HepG2 (cell line): ENCODE measurements around the gene RHBDL3. TPM values are rescaled to one million over a fixed set of nuclear protein-coding genes. Genes with fewer than 3 reads are reported as not detected.
A peak's percentile ranks its signal among the peaks of the same experiment; 100 is the strongest.

Experiments
- ATAC-seq: fragments of 200-7000 bp; cut with Tn5 transposase; 3 replicates; pipeline ENCODE4 v1.9.1; 2020; ENCODE audit warnings: mild to moderate bottlenecking, moderate library complexity
- BruUV-seq: library from RNA; stranded (reverse); fragments of 400-500 nt; replicated peaks from 2 replicates; lab custom pipeline; 2021; lab: Mats Ljungman, UMichigan
- CTCF ChIA-PET: fragments of 300-600 bp; formaldehyde crosslinking; extraction: SDS; loops from one replicate; lab custom pipeline; 2021; ENCODE audit warnings: low total read pairs, inconsistent platforms, low intra/inter-chr PET ratio; lab: Yijun Ruan, JAX
- POLR2A ChIA-PET: fragments of 350-600 bp; sonication (Branson Sonifier 250); formaldehyde crosslinking; loops from one replicate; lab custom pipeline; 2020; ENCODE audit warnings: antibody characterized with exemption, inconsistent platforms; lab: Yijun Ruan, JAX
- DNase-seq: peaks from one replicate; pipeline ENCODE4 v3.0.0-alpha.2; 2015; ENCODE audit warnings: low spot score
- FAIRE-seq: peaks from 3 replicates; lab custom pipeline; 2011; peaks lifted over from hg19 to GRCh38; lab: Jason Lieb, UNC
- H2AFZ ChIP-seq: one replicate; pipeline ENCODE4 v1.6.1; 2011; ENCODE audit warnings: low read length, inconsistent platforms
- H3K27ac ChIP-seq: fragments of 300-600 bp; 3 replicates; pipeline ENCODE4 v1.8.0; 2011; ENCODE audit warnings: mixed run types, mild to moderate bottlenecking, mixed read lengths, low read length, inconsistent platforms; ENCODE audit not compliant: insufficient read depth; ENCODE audit errors: extremely low read length
- H3K27me3 ChIP-seq, 2 experiments: fragments of 200-600 bp in 1 of 2; 2 replicates in 1 of 2; 3 replicates in 1 of 2; pipeline versions ENCODE4 v1.6.0 to v1.8.0; 2011; ENCODE audit warnings: low read length in 2 of 2, mild to moderate bottlenecking in 2 of 2, moderate library complexity in 2 of 2, inconsistent platforms in 1 of 2; ENCODE audit not compliant: insufficient read depth in 2 of 2, control insufficient read depth in 1 of 2
- H3K36me3 ChIP-seq, 2 experiments: fragments of 200-600 bp in 1 of 2; replicated peaks in 1 of 2; 2 replicates in 1 of 2; 3 replicates in 1 of 2; pipeline versions ENCODE4 v1.5.1 to v1.8.0; 2011; ENCODE audit warnings: low read length in 2 of 2, inconsistent platforms in 1 of 2; ENCODE audit not compliant: insufficient read depth in 2 of 2, control insufficient read depth in 1 of 2
- H3K4me1 ChIP-seq: 2 replicates; pipeline ENCODE4 v1.5.1; 2012; ENCODE audit warnings: low read length, inconsistent platforms; ENCODE audit not compliant: insufficient read depth
- H3K4me2 ChIP-seq: 2 replicates; pipeline ENCODE4 v1.6.0; 2011; ENCODE audit warnings: low read depth, low read length, inconsistent platforms
- H3K4me3 ChIP-seq, 3 experiments: fragments of 200-600 bp in 1 of 3; sonication (generic), shearing (Covaris generic) in 1 of 3; replicated peaks in 1 of 3; 2 replicates each; pipeline ENCODE4 v1.5.1; 2011 to 2016; ENCODE audit warnings: low read length in 3 of 3, inconsistent platforms in 2 of 3, low read depth in 2 of 3, mild to moderate bottlenecking in 2 of 3, control low read depth in 1 of 3, mixed read lengths in 1 of 3; ENCODE audit not compliant: insufficient read depth in 1 of 3
- H3K79me2 ChIP-seq: one replicate; pipeline ENCODE4 v1.6.1; 2011; ENCODE audit warnings: low read length, inconsistent platforms; ENCODE audit not compliant: insufficient read depth
- H3K9ac ChIP-seq: 2 replicates; pipeline ENCODE4 v1.6.0; 2011; ENCODE audit warnings: mild to moderate bottlenecking, low read depth, low read length, inconsistent platforms; ENCODE audit not compliant: insufficient read depth
- H3K9me3 ChIP-seq: 2 replicates; pipeline ENCODE4 v1.5.1; 2012; ENCODE audit warnings: mild to moderate bottlenecking, low read length
- H4K20me1 ChIP-seq: 2 replicates; pipeline ENCODE4 v1.6.0; 2011; ENCODE audit warnings: inconsistent platforms, mild to moderate bottlenecking, low read length, moderate library complexity; ENCODE audit not compliant: insufficient read depth
- KLF6 ChIP-seq: IDR thresholded peaks from 2 replicates; pipeline ENCODE4 v1.8.0; 2016; ENCODE audit warnings: missing biosample characterization, missing genetic modification reagents
- THAP11 ChIP-seq: IDR thresholded peaks from 2 replicates; pipeline ENCODE4 v1.6.1; 2016; ENCODE audit warnings: missing biosample characterization, missing genetic modification reagents
- ZFP36L2 ChIP-seq: sonication (generic); formaldehyde crosslinking; IDR thresholded peaks from 2 replicates; pipeline ENCODE4 v1.4.0; 2020; ENCODE audit warnings: missing genetic modification reagents
- ZNF441 ChIP-seq: sonication (generic); formaldehyde crosslinking; IDR thresholded peaks from 2 replicates; pipeline ENCODE4 v1.7.0; 2021; ENCODE audit warnings: missing genetic modification reagents, borderline replicate concordance
- ZNF775 ChIP-seq: sonication (generic); formaldehyde crosslinking; IDR thresholded peaks from 2 replicates; pipeline ENCODE4 v1.4.0; 2020; ENCODE audit warnings: missing genetic modification reagents, mild to moderate bottlenecking, moderate library complexity, borderline replicate concordance
- WGBS: methylation state at CpG from one replicate; pipeline ENCODE4 v1.1.6; 2017; ENCODE audit warnings: low lambda C conversion rate; 5-methylcytosine and 5-hydroxymethylcytosine counted together
- in situ Hi-C: cut with HindIII; loops from 2 replicates; pipeline ENCODE4 v1.10.0; 2017; ENCODE audit warnings: low pct_unique_long_range_greater_than_20kb; ENCODE audit not compliant: extremely low pct_ligation_motif_present
- intact Hi-C: fragments of 100-400 bp; cut with micrococcal nuclease; formaldehyde crosslinking; loops from one replicate; pipeline ENCODE4 v1.10.0; 2022; ENCODE audit not compliant: unreplicated experiment
- polyA plus RNA-seq, 8 experiments: library from polyadenylated mRNA; depleted of rRNA in 3 of 8; stranded (reverse) in 7 of 8; unstranded in 1 of 8; fragments of >200 nt; fragmentation: Illumina TruSeq in 4 of 8; extraction: Trizol in 4 of 8; gene quantifications; 2 replicates each; pipeline versions ENCODE4 v1.2.1 to v1.2.3, GENCODE V29; 2011 to 2016; ENCODE audit warnings: low read depth in 4 of 8, missing spikeins in 1 of 8, mixed read lengths in 1 of 8; ENCODE audit not compliant: insufficient read depth in 1 of 8
- total RNA-seq, 5 experiments: library from RNA; depleted of rRNA; stranded (reverse); fragments of >200 nt; fragmentation: Illumina TruSeq; extraction: Trizol; gene quantifications; 2 replicates each; pipeline ENCODE4 v1.2.3, GENCODE V29; 2016; ENCODE audit warnings: low read depth in 1 of 5
- TF ChIP-seq, protein P1 (sequence below): sonication (generic); formaldehyde crosslinking; IDR thresholded peaks from 2 replicates; pipeline ENCODE4 v1.4.0; 2020; ENCODE audit warnings: missing genetic modification reagents

Gene RHBDL3
- total and polyA plus RNA-seq, 2 of the 13 experiments (the other 11 are each of a cell fraction or from before 2014, with no cell fraction given): 0.09 TPM; not detected in 1

DNA sequence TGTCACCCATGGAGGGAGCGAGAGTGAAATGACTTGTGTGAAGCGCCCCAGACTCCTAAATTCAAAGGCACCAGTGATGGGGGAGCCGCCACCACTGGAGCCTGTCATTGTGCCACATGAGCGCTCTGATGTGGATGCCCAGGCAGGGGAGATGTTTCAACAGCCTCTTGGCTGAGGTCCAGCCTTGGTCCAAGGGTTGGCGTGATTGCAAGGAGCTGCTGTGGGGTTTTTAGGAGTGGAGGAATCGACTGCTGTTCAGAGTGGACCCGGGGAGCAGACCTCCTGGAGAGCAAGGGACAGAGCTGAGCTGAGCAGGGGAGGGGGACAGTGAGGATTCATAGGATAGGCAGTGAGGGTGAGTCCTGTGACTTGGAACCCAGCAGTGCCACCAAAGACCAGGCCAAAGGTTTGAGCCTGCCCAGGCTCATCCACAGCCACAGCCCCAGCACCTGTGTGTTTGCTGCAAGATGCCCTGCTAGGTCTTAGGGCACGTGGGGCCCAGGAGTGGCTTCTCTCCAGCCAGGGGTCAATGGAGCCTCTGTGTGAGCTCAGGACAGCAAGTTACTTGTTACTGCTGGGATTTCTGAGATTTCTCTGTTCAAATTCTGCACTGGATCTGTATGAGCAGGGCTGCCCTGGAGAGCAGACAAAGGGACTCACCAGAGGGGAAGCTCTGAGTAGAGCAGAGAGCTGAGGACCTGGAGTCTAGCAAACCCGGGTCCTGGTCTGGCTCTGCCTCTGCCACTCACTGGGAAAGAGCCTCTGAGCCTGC lies 20.3 kb downstream of the RHBDL3 start:
- H3K27ac ChIP-seq: no peak overlapping the region
- no peak overlapping the region for H3K4me3 ChIP-seq
- ATAC-seq (peak; percentile 26), FAIRE-seq (no peak), DNase-seq (no peak)
- no TSS peak for BruUV-seq
- intact Hi-C loops (no loop called here), in situ Hi-C loops (no loop called here)
- H3K27me3 ChIP-seq: peaks cover 1 to 7% of the 10 kb centered on the region in 2 experiments; a peak in 1 of 5 replicates
- no peaks in the 10 kb centered on the region for H3K79me2 ChIP-seq
- 52% methylated on average over 5 of the region's 9 CpGs for WGBS
- H4K20me1 ChIP-seq: no peaks in the 10 kb centered on the region
- H3K4me2 ChIP-seq: no peak overlapping the region
- no peaks in the 10 kb centered on the region for H3K36me3 ChIP-seq
- no peak overlapping the region for H2AFZ ChIP-seq
- POLR2A ChIA-PET: interaction anchor here (0.6 kb wide), 1 partner anchor 65 kb away, joined by 3 read pairs; no protein-coding TSS in a partner anchor
- H3K9me3 ChIP-seq: no peaks in the 10 kb centered on the region
- peaks cover 16% of the 10 kb centered on the region for H3K4me1 ChIP-seq
- H3K9ac ChIP-seq: no peak overlapping the region
- CTCF ChIA-PET: no interaction called here
- TF ChIP-seq, protein P1, sequence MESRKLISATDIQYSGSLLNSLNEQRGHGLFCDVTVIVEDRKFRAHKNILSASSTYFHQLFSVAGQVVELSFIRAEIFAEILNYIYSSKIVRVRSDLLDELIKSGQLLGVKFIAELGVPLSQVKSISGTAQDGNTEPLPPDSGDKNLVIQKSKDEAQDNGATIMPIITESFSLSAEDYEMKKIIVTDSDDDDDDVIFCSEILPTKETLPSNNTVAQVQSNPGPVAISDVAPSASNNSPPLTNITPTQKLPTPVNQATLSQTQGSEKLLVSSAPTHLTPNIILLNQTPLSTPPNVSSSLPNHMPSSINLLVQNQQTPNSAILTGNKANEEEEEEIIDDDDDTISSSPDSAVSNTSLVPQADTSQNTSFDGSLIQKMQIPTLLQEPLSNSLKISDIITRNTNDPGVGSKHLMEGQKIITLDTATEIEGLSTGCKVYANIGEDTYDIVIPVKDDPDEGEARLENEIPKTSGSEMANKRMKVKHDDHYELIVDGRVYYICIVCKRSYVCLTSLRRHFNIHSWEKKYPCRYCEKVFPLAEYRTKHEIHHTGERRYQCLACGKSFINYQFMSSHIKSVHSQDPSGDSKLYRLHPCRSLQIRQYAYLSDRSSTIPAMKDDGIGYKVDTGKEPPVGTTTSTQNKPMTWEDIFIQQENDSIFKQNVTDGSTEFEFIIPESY: peak; percentile 59; the same call in 1 of the 2 replicates
- no peak for TF ChIP-seq KLF6 (CRISPR knock-in tag)
- TF ChIP-seq, all 625 proteins: peak for 1

DNA sequence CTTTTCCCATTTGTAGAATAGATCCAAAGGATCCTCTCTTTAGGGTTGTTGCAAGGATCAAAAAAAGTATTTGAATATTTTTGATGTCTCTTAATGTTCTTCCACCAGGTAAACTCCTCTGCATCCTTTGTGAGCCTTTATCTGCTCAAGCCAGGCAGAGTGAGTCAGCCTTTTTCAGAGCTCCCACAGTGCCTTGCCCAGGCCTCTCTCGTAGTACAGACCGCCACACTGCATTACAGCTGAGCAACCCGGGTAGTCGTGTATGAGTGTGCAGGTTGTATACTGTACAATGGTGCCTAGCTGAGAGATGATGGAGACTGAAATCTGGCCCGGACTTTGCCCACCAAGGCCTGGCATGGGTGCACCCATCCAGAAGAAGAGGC lies 20.9 kb downstream of the RHBDL3 start:
- H3K4me1 ChIP-seq: peaks cover 15% of the 10 kb centered on the region
- no peak for DNase-seq
- peaks cover 1 to 7% of the 10 kb centered on the region in 2 experiments; a peak in 1 of 5 replicates for H3K27me3 ChIP-seq
- no TSS peak for BruUV-seq
- no peak overlapping the region for H3K9ac ChIP-seq
- H3K79me2 ChIP-seq: no peaks in the 10 kb centered on the region
- H3K4me2 ChIP-seq: no peak overlapping the region
- H2AFZ ChIP-seq: no peak overlapping the region
- CTCF ChIA-PET: no interaction called here
- no peak overlapping the region for H3K27ac ChIP-seq
- peak; percentile 46 for ATAC-seq
- WGBS: 21% methylated on average over 5 of the region's 5 CpGs
- no peaks in the 10 kb centered on the region for H4K20me1 ChIP-seq
- POLR2A ChIA-PET: no interaction called here
- no peak for TF ChIP-seq ZNF441 (CRISPR knock-in tag)
- TF ChIP-seq THAP11 (CRISPR knock-in tag): no peak
- no peak for TF ChIP-seq ZNF775 (CRISPR knock-in tag)
- TF ChIP-seq ZFP36L2: no peak
- H3K9me3 ChIP-seq: no peaks in the 10 kb centered on the region
- no peak for FAIRE-seq
- no peaks in the 10 kb centered on the region for H3K36me3 ChIP-seq
- intact Hi-C loops: no loop called here
- H3K4me3 ChIP-seq: no peak overlapping the region
- in situ Hi-C loops: no loop called here
